Neuron (in vitro differentiated cells): ENCODE results near the gene ANO4.

Experiments
- H2AFZ ChIP-seq: one replicate; pipeline ENCODE4 v1.6.1; 2013; ENCODE audit warnings: low read depth, mild to moderate bottlenecking, inconsistent platforms, low read length, moderate library complexity
- H3K27me3 ChIP-seq: one replicate; pipeline ENCODE4 v1.6.1; 2013; ENCODE audit warnings: low read length; ENCODE audit not compliant: insufficient read depth
- H3K36me3 ChIP-seq: one replicate; pipeline ENCODE4 v1.6.1; 2013; ENCODE audit warnings: low read length; ENCODE audit not compliant: insufficient read depth
- H3K4me1 ChIP-seq: one replicate; pipeline ENCODE4 v1.6.1; 2013; ENCODE audit warnings: low read length; ENCODE audit not compliant: insufficient read depth
- H3K4me3 ChIP-seq: 2 replicates; pipeline ENCODE4 v1.5.1; 2013; ENCODE audit warnings: mild to moderate bottlenecking, low read length, moderate library complexity
- H3K9me3 ChIP-seq: one replicate; pipeline ENCODE4 v1.6.1; 2013; ENCODE audit warnings: low read length

Gene ANO4

DNA sequence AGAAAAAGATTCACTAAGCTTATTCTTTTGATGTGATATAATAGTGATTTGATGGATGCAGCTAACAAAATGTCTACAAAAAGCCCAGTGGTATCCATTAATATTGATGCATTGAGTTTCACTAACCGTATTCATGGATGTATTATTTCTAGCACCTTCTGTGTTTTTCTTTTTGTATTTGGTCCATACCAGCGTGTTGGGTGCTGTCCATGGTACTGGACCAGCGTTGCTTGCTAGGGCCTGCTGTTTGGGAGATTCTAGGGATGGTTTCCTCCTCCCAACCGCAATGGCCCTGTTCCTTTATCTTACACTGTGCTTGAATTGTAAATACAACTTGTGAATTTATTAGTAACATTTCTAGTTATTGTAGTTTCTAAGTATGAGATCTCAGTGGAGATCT lies 31.7 kb downstream of the ANO4 start:
- Histone ChIP-seq H3K9me3 (no peaks in the 10 kb centered on the region), H3K36me3 (no peaks in the 10 kb centered on the region), H2AFZ (no peak overlapping the region), H3K4me3 (no peak overlapping the region), H3K27me3 (no peaks in the 10 kb centered on the region), H3K4me1 (no peaks in the 10 kb centered on the region)

DNA sequence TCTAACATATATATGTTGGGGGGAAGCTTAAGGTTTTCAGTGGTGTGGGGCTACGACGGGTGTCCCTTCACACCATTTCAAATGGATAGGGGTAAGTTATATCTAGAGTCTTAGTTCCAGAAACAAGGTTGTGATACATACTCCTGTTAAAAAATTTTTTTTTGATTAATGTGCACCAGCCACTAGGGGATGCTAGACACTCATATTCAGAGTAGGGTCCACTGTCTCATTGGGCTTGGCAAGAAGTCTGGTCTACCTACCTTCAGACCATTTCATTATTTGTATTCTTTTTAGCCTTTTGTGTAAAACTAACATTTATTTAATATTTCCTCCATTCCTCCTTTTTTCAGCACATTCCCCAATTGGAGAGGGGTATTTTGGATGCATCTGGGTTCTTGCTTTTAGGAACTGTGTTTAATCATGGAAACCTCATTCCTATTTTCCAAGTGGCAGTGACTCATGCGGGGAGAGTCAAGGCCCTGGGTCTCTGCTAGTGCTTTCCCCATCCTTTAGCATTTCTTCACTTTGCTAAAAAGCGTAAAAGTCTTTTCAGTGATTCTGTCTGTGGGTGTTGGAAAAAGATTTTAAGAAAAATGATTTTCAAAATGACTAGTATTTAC lies 33.4 kb downstream of the ANO4 start:
- Histone ChIP-seq H2AFZ (no peak overlapping the region), H3K9me3 (no peaks in the 10 kb centered on the region), H3K4me1 (no peaks in the 10 kb centered on the region), H3K4me3 (no peak overlapping the region), H3K27me3 (no peaks in the 10 kb centered on the region), H3K36me3 (no peaks in the 10 kb centered on the region)

DNA sequence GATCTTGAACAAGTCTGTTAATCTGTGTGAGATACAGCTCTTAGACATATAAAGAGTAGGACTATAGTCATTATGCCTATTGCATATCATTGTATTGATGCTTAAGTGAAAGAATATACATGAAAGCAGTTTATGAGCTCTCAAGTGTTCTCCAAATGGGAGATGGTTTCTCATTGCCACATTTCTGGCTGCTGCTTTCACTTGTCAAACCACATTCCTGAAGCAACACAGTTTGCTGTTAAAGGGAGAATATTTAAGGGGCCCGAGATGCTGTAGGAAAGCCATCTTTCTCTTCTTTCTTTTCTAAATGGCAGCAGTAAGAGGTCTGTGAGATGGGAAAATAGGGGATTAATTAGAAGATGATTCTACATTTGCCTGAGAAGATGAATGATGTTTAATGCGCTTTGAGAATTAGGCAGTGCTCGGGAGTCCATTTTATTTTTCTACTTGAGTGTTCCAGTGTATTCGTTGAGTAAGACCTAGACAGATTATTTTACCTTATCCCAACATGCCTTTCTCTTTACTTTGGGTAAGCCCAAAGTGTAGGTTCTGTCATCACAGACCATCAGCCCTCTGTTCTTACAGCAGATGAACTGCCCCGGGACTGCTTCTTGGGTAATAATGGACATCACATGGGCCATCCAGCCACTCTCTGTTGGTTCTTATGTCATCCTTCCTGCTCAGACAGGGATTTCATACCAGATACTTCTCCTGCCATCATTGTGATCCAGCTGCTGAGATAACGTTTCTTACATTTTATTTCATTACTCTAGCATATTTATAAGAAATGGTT lies 35.6 kb downstream of the ANO4 start:
- H3K4me1 ChIP-seq, result no peaks in the 10 kb centered on the region
- H3K9me3 ChIP-seq, result no peaks in the 10 kb centered on the region
- no peaks in the 10 kb centered on the region for H3K36me3 ChIP-seq
- H2AFZ ChIP-seq, result no peak overlapping the region
- no peaks in the 10 kb centered on the region for H3K27me3 ChIP-seq
- no peak overlapping the region for H3K4me3 ChIP-seq

- Histone ChIP-seq H2AFZ (no peak overlapping the region), H3K4me1 (no peaks in the 10 kb centered on the region), H3K36me3 (no peaks in the 10 kb centered on the region), H3K9me3 (no peaks in the 10 kb centered on the region), H3K27me3 (no peaks in the 10 kb centered on the region), H3K4me3 (no peak overlapping the region)
These were observed 38.7 kb downstream of the ANO4 start for GRCh38 chr12:100833282-100833681.

DNA sequence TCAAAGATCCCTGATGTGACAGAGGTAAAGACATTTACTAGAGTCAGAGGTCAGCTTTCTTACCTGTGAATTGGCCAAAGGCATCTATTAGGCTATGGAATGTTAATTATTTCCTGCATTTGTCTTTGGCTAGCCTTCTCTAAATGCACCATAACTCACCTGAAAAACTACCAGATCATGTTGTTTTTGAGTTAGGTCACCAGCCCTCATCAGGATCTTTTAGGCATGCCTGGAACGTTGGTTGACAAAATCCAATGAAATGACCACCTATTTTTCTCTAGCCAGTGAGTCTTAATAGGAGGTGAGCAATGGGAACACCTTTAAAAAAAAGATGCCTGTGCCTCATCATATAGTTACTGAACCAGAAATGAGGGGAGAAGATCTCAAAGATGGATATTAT lies 46.2 kb downstream of the ANO4 start:
- Histone ChIP-seq H2AFZ (no peak overlapping the region), H3K36me3 (no peaks in the 10 kb centered on the region), H3K27me3 (no peaks in the 10 kb centered on the region), H3K4me1 (no peaks in the 10 kb centered on the region), H3K9me3 (no peaks in the 10 kb centered on the region), H3K4me3 (no peak overlapping the region)

DNA sequence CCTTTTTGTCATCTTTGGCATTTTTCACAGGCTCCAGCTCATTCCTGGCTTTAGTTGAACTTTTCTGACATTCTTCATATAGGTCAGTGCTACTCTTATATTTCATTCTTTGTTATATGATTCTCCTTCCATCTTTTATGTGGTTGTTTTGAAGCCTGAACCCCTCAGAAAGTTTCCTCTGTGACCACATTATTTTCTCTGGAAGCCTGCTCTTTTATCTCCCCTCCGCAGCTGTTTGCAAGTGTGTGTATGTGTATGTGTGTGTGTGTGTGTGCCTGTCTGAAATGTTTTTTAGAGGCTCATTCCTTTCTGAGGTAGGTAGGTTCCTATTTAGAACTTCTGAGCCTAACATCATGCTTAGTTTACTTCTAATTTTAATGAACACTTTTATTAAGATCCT lies 47.6 kb downstream of the ANO4 start:
- no peaks in the 10 kb centered on the region for H3K27me3 ChIP-seq
- no peaks in the 10 kb centered on the region for H3K36me3 ChIP-seq
- H3K4me1 ChIP-seq, result no peaks in the 10 kb centered on the region
- H2AFZ ChIP-seq, result no peak overlapping the region
- H3K4me3 ChIP-seq, result no peak overlapping the region
- no peaks in the 10 kb centered on the region for H3K9me3 ChIP-seq

GRCh38 chr12:100843061-100843460 lies 48.5 kb downstream of the ANO4 start:
- no peak overlapping the region for H3K4me3 ChIP-seq
- H3K36me3 ChIP-seq, result no peaks in the 10 kb centered on the region
- H3K27me3 ChIP-seq, result no peaks in the 10 kb centered on the region
- no peaks in the 10 kb centered on the region for H3K9me3 ChIP-seq
- H2AFZ ChIP-seq, result no peak overlapping the region
- H3K4me1 ChIP-seq, result no peaks in the 10 kb centered on the region

DNA sequence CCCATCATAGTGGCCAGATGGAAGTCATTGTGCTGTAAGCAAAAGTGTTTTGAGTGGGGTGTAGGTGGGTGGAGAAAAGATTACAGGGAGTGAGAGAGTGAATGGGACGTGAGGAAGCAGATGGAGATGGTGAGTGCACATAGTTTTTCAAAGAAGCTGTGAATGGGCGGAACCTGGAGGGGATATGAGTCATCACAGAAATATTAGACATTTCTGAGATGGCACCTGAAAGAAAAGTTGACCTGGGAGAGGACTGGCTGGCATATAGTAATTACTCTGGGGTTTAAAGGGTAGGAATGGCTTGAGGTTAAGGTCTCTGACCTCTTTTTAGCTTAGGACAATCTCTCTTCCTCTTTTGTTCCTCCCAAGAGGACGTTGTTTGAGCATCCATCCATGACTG lies 50.5 kb downstream of the ANO4 start:
- Histone ChIP-seq H3K36me3 (no peaks in the 10 kb centered on the region), H2AFZ (no peak overlapping the region), H3K27me3 (no peaks in the 10 kb centered on the region), H3K4me1 (no peaks in the 10 kb centered on the region), H3K9me3 (no peaks in the 10 kb centered on the region), H3K4me3 (no peak overlapping the region)

DNA sequence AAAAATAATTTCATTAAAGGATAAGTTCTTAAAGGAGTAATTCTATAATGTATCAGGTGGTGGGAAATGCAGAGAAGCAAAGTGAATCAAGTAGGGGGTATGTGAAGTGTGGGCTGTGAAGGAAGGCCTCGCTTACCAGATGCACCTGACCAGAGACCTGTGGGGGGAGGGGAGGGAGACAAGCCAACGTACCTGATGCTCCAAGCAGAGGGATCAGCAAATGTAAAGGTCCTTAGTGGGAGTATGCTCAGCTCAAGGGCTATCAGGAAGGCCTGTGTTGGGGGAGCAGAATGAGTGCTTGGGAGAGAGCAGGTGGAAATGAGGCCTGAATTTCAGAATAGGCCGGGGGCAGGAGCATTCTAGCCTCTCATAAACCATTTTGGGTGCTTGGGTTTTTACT lies 57.1 kb downstream of the ANO4 start:
- Histone ChIP-seq H3K4me3 (no peak overlapping the region), H2AFZ (no peak overlapping the region), H3K36me3 (no peaks in the 10 kb centered on the region), H3K4me1 (no peaks in the 10 kb centered on the region), H3K27me3 (no peaks in the 10 kb centered on the region), H3K9me3 (no peaks in the 10 kb centered on the region)

- no peaks in the 10 kb centered on the region for H3K4me1 ChIP-seq
These were observed 62.8 kb downstream of the ANO4 start for GRCh38 chr12:100857418-100857817.

GRCh38 chr12:100857971-100858370 lies 63.4 kb downstream of the ANO4 start:
- H3K4me3 ChIP-seq, result no peak overlapping the region
- H3K9me3 ChIP-seq, result no peaks in the 10 kb centered on the region
- H2AFZ ChIP-seq, result no peak overlapping the region

More at GRCh38 chr12:100857418-100857817, 62.8 kb downstream of the ANO4 start:
- Histone ChIP-seq H3K4me3 (no peak overlapping the region), H3K36me3 (no peaks in the 10 kb centered on the region), H2AFZ (no peak overlapping the region), H3K9me3 (no peaks in the 10 kb centered on the region), H3K27me3 (no peaks in the 10 kb centered on the region)

DNA sequence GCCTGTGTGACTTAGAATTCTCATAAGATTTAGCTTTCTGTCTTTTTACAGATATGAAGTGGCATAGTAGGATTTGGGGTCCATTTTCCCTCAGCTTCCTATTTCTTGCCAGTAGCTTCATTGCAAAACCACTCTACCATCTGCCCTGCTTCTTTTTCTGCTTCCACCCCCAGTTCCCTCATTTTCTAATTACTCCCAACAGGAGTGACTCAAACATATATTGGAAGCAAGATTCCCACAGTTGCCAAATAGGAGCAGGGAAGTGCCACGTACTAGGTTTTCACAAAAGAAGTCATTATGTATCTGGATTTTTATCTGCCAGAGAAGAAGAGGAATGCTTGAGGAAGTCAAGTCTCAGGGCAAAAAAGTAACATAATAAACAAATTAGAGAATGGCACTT lies 64.1 kb downstream of the ANO4 start:
- Histone ChIP-seq H3K4me1 (no peaks in the 10 kb centered on the region), H3K4me3 (no peak overlapping the region), H3K27me3 (no peaks in the 10 kb centered on the region), H3K36me3 (no peaks in the 10 kb centered on the region), H3K9me3 (no peaks in the 10 kb centered on the region), H2AFZ (no peak overlapping the region)

More at GRCh38 chr12:100857971-100858370, 63.4 kb downstream of the ANO4 start:
- Histone ChIP-seq H3K27me3 (no peaks in the 10 kb centered on the region), H3K4me1 (no peaks in the 10 kb centered on the region), H3K36me3 (no peaks in the 10 kb centered on the region)

- H3K9me3 ChIP-seq, result no peaks in the 10 kb centered on the region
- no peaks in the 10 kb centered on the region for H3K27me3 ChIP-seq
- no peak overlapping the region for H2AFZ ChIP-seq
- H3K4me3 ChIP-seq, result no peak overlapping the region
- H3K36me3 ChIP-seq, result no peaks in the 10 kb centered on the region
- H3K4me1 ChIP-seq, result no peaks in the 10 kb centered on the region
These were observed 64.6 kb downstream of the ANO4 start for GRCh38 chr12:100859063-100859627.
